Measurements from ENCODE around the gene LDLRAD3. TPM values are rescaled to one million over a fixed set of nuclear protein-coding genes. Genes with fewer than 3 reads are reported as not detected.
A peak's percentile ranks its signal among the peaks of the same experiment; 100 is the strongest.

LDLRAD3 gene
- total RNA-seq, 2 donors from 2014 or later, result 19.2 to 30.6 TPM

- Histone ChIP-seq H3K9ac (ENCODE audit: extremely low read depth, low read length, poor library complexity, severe bottlenecking) (peak overlapping the region; percentile 52), H3K27me3 (ENCODE audit: control insufficient read depth, insufficient read depth, low read length, poor library complexity, severe bottlenecking) (no peaks in the 10 kb centered on the region), H3K9me3 (ENCODE audit: control insufficient read depth, low read length) (no peaks in the 10 kb centered on the region), H3K4me3 (ENCODE audit: low read length) (peak overlapping the region; percentile 83), H3K27ac (ENCODE audit: low read depth, low read length) (peak overlapping the region; percentile 73), H3K4me1 (ENCODE audit: control insufficient read depth, insufficient read depth, low read length) (peaks cover 12% of the 10 kb centered on the region), H3K36me3 (ENCODE audit: control insufficient read depth, insufficient read depth, low read length) (no peaks in the 10 kb centered on the region)
- WGBS, 2 experiments (ENCODE audit: insufficient coverage in 1 of 2, insufficient read length in 1 of 2), result 57 to 75% methylated on average over 7 to 9 of the region's 9 CpGs
- peak overlapping the region; percentile 56 for H3K27ac Mint-ChIP-seq
- H3K27me3 Mint-ChIP-seq (ENCODE audit: insufficient read depth), result peaks cover 43% of the 10 kb centered on the region
- DNase-seq, result no peak
- peaks cover 37% of the 10 kb centered on the region for H3K4me1 Mint-ChIP-seq
- peak overlapping the region; percentile 88 for H3K4me3 Mint-ChIP-seq
- no peak for TF ChIP-seq CTCF (conservative IDR thresholded peaks at IDR 0.05)
- H3K9me3 Mint-ChIP-seq, result no peaks in the 10 kb centered on the region
- no peaks in the 10 kb centered on the region for H3K36me3 Mint-ChIP-seq (ENCODE audit: low read depth)
These were observed 553 bp upstream of the LDLRAD3 start for GRCh38 chr11:35943309-35943708.

- H3K4me3 ChIP-seq (ENCODE audit: low read length), result peak overlapping the region; percentile 92
- peak overlapping the region; percentile 49 for H3K27ac ChIP-seq (ENCODE audit: low read depth, low read length)
- peak; percentile 66 for DNase-seq
- Mint-ChIP-seq H3K4me3 (peak overlapping the region; percentile 88), H3K9me3 (no peaks in the 10 kb centered on the region), H3K4me1 (peaks cover 47% of the 10 kb centered on the region), H3K36me3 (ENCODE audit: low read depth) (no peaks in the 10 kb centered on the region), H3K27me3 (ENCODE audit: insufficient read depth) (peaks cover 40% of the 10 kb centered on the region), H3K27ac (peak overlapping the region; percentile 84)
- TF ChIP-seq CTCF (conservative IDR thresholded peaks at IDR 0.05), result no peak
- H3K27me3 ChIP-seq (ENCODE audit: control insufficient read depth, insufficient read depth, low read length, poor library complexity, severe bottlenecking), result no peaks in the 10 kb centered on the region
- H3K9ac ChIP-seq (ENCODE audit: extremely low read depth, low read length, poor library complexity, severe bottlenecking), result peak overlapping the region; percentile 64
- no peaks in the 10 kb centered on the region for H3K36me3 ChIP-seq (ENCODE audit: control insufficient read depth, insufficient read depth, low read length)
- H3K9me3 ChIP-seq (ENCODE audit: control insufficient read depth, low read length), result no peaks in the 10 kb centered on the region
- H3K4me1 ChIP-seq (ENCODE audit: control insufficient read depth, insufficient read depth, low read length), result peaks cover 12% of the 10 kb centered on the region
- 15% methylated on average over 13 to 32 of the region's 32 CpGs for WGBS, 2 experiments (ENCODE audit: insufficient coverage in 1 of 2, insufficient read length in 1 of 2)
These were observed 758 bp downstream of the LDLRAD3 start for GRCh38 chr11:35944503-35945136.

- peaks cover 35% of the 10 kb centered on the region for H3K27me3 Mint-ChIP-seq (ENCODE audit: insufficient read depth)
- peaks cover 12% of the 10 kb centered on the region for H3K4me1 ChIP-seq (ENCODE audit: control insufficient read depth, insufficient read depth, low read length)
- H3K4me3 Mint-ChIP-seq, result peak overlapping the region; percentile 88
- H3K9ac ChIP-seq (ENCODE audit: extremely low read depth, low read length, poor library complexity, severe bottlenecking), result no peak overlapping the region
- H3K9me3 ChIP-seq (ENCODE audit: control insufficient read depth, low read length), result no peaks in the 10 kb centered on the region
- no peaks in the 10 kb centered on the region for H3K36me3 ChIP-seq (ENCODE audit: control insufficient read depth, insufficient read depth, low read length)
- no peak overlapping the region for H3K27ac ChIP-seq (ENCODE audit: low read depth, low read length)
- no peaks in the 10 kb centered on the region for H3K27me3 ChIP-seq (ENCODE audit: control insufficient read depth, insufficient read depth, low read length, poor library complexity, severe bottlenecking)
- no peaks in the 10 kb centered on the region for H3K36me3 Mint-ChIP-seq (ENCODE audit: low read depth)
- no peaks in the 10 kb centered on the region for H3K9me3 Mint-ChIP-seq
- WGBS, 2 experiments (ENCODE audit: insufficient coverage in 1 of 2, insufficient read length in 1 of 2), result 86 to 89% methylated on average over 1 to 2 of the region's 2 CpGs
- DNase-seq, result no peak
- H3K4me1 Mint-ChIP-seq, result peaks cover 47% of the 10 kb centered on the region
- TF ChIP-seq CTCF (conservative IDR thresholded peaks at IDR 0.05), result no peak
- H3K27ac Mint-ChIP-seq, result no peak overlapping the region
- H3K4me3 ChIP-seq (ENCODE audit: low read length), result peak overlapping the region; percentile 92
These were observed 1.3 kb downstream of the LDLRAD3 start for GRCh38 chr11:35945137-35945518.
